ENCODE data around the gene CMYA5.

GRCh38 chr5:79703381-79703645, 13.7 kb downstream of the CMYA5 start:
- TF ChIP-seq, protein P1, sequence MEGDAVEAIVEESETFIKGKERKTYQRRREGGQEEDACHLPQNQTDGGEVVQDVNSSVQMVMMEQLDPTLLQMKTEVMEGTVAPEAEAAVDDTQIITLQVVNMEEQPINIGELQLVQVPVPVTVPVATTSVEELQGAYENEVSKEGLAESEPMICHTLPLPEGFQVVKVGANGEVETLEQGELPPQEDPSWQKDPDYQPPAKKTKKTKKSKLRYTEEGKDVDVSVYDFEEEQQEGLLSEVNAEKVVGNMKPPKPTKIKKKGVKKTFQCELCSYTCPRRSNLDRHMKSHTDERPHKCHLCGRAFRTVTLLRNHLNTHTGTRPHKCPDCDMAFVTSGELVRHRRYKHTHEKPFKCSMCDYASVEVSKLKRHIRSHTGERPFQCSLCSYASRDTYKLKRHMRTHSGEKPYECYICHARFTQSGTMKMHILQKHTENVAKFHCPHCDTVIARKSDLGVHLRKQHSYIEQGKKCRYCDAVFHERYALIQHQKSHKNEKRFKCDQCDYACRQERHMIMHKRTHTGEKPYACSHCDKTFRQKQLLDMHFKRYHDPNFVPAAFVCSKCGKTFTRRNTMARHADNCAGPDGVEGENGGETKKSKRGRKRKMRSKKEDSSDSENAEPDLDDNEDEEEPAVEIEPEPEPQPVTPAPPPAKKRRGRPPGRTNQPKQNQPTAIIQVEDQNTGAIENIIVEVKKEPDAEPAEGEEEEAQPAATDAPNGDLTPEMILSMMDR (IDR thresholded peaks at IDR 0.05 in 4 of 5, conservative IDR thresholded peaks at IDR 0.05 in 1 of 5) = no peak
- TF ChIP-seq POLR2A (IDR thresholded peaks at IDR 0.05) = no peak
